GM12872 (cell line): ENCODE data around the gene COA1.

Source experiments
- TF ChIP-seq, protein P1 (sequence below): IDR thresholded peaks from 3 replicates; pipeline ENCODE4 v1.5.1; 2011; ENCODE audit warnings: low read depth, mild to moderate bottlenecking, low read length, moderate library complexity; ENCODE audit not compliant: insufficient read depth

Gene COA1

DNA sequence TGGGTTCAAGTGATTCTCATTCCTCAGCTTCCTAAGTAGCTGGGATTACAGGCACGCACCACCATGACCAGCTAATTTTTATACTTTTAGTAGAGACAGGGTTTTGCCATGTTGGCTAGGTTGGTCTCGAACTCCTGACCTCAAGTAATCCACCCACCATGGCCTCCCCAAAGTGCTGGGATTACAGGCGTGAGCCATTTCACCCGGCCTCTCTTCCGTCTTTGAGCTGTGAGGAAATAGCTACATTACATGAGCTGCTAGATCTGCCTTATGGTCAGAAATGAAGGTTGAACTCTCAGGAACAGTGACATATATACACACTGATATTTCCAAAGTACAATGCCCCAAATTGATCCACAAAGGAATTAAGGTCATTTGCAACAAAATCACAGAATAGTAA, 31.5 kb upstream of the COA1 start:
- TF ChIP-seq, protein P1, sequence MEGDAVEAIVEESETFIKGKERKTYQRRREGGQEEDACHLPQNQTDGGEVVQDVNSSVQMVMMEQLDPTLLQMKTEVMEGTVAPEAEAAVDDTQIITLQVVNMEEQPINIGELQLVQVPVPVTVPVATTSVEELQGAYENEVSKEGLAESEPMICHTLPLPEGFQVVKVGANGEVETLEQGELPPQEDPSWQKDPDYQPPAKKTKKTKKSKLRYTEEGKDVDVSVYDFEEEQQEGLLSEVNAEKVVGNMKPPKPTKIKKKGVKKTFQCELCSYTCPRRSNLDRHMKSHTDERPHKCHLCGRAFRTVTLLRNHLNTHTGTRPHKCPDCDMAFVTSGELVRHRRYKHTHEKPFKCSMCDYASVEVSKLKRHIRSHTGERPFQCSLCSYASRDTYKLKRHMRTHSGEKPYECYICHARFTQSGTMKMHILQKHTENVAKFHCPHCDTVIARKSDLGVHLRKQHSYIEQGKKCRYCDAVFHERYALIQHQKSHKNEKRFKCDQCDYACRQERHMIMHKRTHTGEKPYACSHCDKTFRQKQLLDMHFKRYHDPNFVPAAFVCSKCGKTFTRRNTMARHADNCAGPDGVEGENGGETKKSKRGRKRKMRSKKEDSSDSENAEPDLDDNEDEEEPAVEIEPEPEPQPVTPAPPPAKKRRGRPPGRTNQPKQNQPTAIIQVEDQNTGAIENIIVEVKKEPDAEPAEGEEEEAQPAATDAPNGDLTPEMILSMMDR = no peak

DNA sequence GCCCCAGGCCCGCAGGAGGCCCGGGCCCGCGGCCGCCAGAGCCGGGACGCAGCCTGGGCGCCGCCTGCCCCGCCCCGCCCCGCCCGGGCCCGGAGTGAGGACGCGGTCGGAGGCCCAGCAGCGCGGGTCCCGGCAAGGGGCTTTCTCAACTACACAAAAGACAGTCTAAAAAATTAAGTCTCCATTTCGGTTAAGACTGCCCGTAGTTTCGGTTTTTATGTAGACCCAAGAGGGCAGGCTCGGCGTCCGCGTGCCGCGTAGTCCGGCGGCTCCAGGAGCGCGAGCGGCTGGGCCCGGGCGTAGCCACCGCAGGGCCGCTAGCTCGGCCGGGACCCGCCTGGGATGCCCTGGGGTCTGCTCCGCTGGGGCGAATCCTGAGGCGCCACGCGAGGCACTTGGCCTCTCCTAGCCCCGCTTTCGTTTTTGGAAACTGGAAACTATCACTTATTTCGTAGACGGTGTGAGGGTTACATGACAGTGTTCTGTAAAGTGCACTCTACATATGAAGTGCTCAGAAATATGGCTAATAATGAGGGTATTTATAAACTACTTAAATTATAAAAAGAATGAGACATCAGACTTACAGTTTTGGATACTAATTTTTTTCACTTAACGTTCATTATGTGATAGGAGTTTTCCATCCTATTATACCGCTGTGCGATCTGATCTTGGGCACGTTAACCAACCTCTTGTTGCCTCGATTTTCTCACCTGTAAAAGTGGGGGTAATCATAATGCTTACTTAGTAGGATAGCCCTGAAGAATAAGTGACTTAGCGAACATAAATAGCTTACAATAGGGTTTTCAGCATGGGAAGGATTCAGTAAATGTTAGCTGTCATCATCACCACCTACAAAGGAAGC, 29.7 kb upstream of the COA1 start:
- TF ChIP-seq, protein P1 = no peak

DNA sequence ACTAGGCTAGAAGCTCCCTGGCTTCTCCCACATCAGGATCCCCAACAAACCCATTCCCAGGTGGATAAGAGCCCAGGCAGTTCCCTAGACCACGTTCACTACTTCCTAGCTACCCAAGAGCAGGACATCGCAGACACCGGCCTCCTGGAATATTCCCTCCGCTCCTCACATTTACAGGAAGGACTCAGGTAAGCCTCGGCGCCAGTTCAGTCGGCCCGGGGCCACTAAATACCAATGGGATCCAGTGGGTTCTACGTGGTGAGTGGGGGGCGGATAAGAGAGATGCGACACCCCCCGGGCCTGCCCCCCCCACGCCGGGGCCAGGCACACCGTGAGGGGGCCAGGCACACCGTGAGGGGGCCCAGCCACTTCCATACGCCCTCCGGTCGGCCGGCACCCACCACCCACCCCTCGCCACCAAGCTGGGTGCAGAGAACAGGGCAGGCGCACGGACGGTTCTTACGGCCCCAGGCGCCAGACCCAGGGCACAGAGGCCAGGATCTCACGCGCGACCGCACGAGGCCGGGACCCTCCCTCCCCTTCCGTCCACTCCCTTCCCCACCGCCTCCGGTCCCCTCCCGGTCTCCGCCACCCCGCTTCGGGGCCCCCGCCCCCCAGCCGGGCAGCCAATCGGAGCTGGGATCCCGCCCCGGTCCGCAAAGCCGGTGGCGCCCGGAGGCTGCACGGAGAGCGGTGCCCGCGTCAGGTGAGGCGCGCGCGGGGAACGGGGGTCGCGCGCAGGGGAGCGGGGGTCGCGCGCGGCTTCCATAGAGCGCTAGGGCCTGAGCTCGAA, 28.9 kb upstream of the COA1 start, which contains the start of gene BLVRA:
BLVRA (plus strand) TSS at position 652 of the 793 bp plus-strand sequence. CDS start 12,479 bp downstream, outside the sequence.
- TF ChIP-seq, protein P1 = no peak

DNA sequence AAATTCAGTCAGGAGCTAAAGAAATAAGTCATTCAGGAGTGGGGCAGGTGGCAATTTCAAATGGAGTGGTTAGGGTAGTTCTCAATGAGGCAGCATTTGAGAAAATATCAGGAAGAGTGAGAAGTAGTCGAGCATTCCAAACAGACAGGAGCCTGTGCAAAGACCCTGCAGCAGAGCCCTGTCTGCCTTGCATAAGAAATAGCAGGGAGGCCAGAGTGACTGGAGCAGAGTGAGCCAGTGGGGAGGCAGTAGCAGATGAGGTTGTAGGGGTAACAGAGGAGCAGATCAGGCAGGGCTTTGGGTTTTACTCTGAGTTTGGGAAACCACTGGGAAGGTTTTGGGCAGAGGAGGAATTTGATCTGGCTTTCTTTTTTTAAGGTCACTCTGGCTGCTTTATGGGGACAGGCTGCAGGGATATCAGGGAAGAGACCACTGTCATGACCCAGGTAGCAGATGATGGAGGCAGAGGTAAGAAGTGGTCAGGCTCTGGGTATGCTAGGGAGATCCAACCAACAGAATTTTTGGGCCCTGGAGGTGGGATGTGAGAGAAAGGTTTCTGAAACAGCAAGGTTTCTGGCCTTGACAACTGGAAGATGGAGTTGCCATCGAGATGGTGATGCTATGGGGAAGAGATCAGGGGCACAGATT, 27.9 kb upstream of the COA1 start:
- TF ChIP-seq, protein P1 = no peak

DNA sequence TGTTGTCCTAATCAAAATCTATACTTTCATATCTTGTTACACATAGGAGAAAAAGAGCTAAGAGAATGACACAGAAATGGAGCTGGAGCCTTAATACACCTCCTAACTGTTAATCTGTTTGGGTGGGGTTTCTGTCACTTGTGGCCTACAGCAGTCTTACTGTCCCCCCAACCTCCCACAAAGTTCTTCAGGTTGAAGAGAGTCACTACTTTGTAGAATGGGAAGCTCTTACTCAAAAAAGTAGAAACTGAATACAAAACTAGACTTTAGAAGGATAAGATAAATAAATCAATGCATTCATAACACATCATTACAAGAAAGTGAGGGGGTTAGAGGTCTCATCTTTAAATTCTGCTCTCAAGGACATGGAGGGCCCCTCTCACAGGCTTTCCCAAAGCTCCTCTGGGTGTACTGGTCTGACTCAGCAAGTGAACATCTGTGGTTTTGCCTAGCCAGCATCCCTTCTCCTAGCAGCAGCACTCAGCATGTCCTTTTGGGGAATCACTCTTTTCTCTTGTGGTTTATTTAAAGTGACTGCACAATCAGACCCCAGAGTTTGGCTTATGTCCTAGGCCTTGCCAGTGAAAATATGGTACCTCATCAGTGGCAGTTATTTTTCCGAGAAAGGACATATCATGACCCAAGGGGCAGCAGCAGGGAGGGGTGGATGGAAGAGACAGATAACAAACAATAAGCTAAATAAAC, 27.2 kb upstream of the COA1 start:
- TF ChIP-seq, protein P1 = no peak

DNA sequence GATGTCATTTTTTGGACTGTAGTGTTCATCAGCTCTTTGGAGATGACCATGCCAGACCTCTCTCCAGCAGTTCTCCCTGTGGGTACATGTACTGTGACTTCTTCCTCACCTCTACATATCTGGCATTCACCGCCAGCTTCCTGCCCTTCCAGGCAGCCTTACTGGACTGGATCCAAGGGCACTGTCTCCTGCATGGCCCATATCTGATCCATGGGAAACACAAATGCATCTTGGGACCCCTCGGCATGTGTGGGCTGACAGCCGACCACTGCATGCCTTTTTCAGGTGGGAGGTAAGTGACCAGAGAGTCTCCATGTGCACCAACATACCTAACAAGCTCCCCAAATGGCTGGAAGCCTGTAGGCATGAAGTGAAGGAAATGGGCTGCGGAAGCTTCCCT, 25.3 kb upstream of the COA1 start:
- TF ChIP-seq, protein P1 = no peak

DNA sequence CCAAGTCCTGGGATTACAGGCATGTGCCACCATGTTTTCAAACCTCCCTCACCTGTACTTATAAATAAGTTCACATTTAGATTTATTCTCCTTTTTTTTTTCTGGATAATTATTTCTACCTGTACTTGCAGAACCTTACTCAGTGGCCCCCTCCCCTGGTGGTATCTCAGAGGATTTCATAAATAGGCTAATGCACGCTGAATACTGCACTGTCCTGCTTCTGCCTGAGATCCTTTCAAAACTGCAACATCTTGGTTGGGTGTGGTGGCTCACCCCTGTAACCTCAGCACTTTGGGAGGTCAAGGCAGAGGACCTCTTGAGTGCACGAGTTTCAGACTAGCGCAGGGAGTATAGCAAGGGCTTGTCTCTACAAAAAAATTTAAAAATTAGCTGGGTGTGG, 24.5 kb upstream of the COA1 start:
- TF ChIP-seq, protein P1 = peak; percentile 8; the same call in 1 of the 3 replicates
